A549 (cell line): ENCODE data around the gene KCNMA1.

ENCODE experiments used
- CEBPB ChIP-seq, 2 experiments: fragments of >200 bp in 1 of 2; sonication (Bioruptor Twin) in 1 of 2; formaldehyde crosslinking in 1 of 2; IDR thresholded peaks; 2 replicates each; pipeline ENCODE4 v1.6.1; 2012 to 2016
- CTCF ChIP-seq: fragments of >200 bp; sonication (Bioruptor Twin); formaldehyde crosslinking; IDR thresholded peaks from 3 replicates; pipeline ENCODE4 v1.5.1; 2016
- EHMT2 ChIP-seq: fragments of 200-600 bp; sonication (generic); IDR thresholded peaks from 2 replicates; pipeline ENCODE4 v1.6.1; 2016; ENCODE audit warnings: antibody characterized with exemption, low read depth, mild to moderate bottlenecking, moderate library complexity
- MAX ChIP-seq: IDR thresholded peaks from 2 replicates; pipeline ENCODE4 v1.6.1; 2012
- MYC ChIP-seq: IDR thresholded peaks from 2 replicates; pipeline ENCODE4 v1.6.1; 2012; ENCODE audit warnings: mild to moderate bottlenecking, inconsistent platforms, low read length, improper control_type of control experiment, borderline replicate concordance
- REST ChIP-seq: fragments of 200-600 bp; sonication (generic); IDR thresholded peaks from 2 replicates; pipeline ENCODE4 v1.6.1; 2016; ENCODE audit warnings: antibody characterized with exemption, mild to moderate bottlenecking, moderate library complexity
- USF2 ChIP-seq: fragments of 450-650 bp; IDR thresholded peaks from 2 replicates; pipeline ENCODE4 v1.6.1; 2014; ENCODE audit warnings: antibody characterized with exemption
- ZC3H11A ChIP-seq: fragments of 450-650 bp; IDR thresholded peaks from 2 replicates; pipeline ENCODE4 v1.6.1; 2014; ENCODE audit warnings: antibody characterized with exemption, mild to moderate bottlenecking

- TF ChIP-seq USF2 (no peak), MAX (no peak), CTCF (no peak), EHMT2 (no peak), CEBPB (IDR thresholded peaks at IDR 0.05) (no peak), REST (no peak), ZC3H11A (no peak), MYC (no peak)
These were observed 460.0 kb downstream of the KCNMA1 start for GRCh38 chr10:77177589-77177988.
